Ascending aorta (tissue), 2 donors: ENCODE measurements around the gene INPP5B. TPM values are rescaled to one million over a fixed set of nuclear protein-coding genes. Genes with fewer than 3 reads are reported as not detected.

Experiments
- DNase-seq, 2 donors: peaks; one replicate each; pipeline ENCODE4 v3.0.0-alpha.2; 2019; ENCODE audit warnings: low spot score in 2 of 2
- H3K27ac ChIP-seq, 2 donors: fragments of 200-600 bp; sonication (generic); one replicate each; pipeline ENCODE4 v1.5.1; 2016 to 2017; ENCODE audit warnings: mild to moderate bottlenecking in 1 of 2
- H3K27me3 ChIP-seq: fragments of 200-600 bp; sonication (generic); one replicate; pipeline ENCODE4 v1.5.1; 2017
- H3K36me3 ChIP-seq, 2 donors: fragments of 200-600 bp; sonication (generic); one replicate each; pipeline ENCODE4 v1.5.1; 2016
- H3K4me1 ChIP-seq, 2 donors: fragments of 200-600 bp; sonication (generic); one replicate each; pipeline ENCODE4 v1.5.1; 2016 to 2017; ENCODE audit warnings: mild to moderate bottlenecking in 1 of 2
- H3K4me3 ChIP-seq, 2 donors: fragments of 200-600 bp; sonication (generic); one replicate each; pipeline ENCODE4 v1.5.1; 2016 to 2017; ENCODE audit warnings: mild to moderate bottlenecking in 1 of 2
- H3K9me3 ChIP-seq, 2 donors: fragments of 200-600 bp; sonication (generic); one replicate each; pipeline ENCODE4 v1.5.1; 2016
- CTCF ChIP-seq, 3 experiments: fragments of 200-600 bp in 2 of 3; fragments of 450-650 bp in 1 of 3; sonication (generic) in 2 of 3; IDR thresholded peaks; one replicate each; pipeline ENCODE4 v1.5.1; 2016 to 2019; ENCODE audit warnings: antibody characterized with exemption in 3 of 3, mild to moderate bottlenecking in 1 of 3, moderate library complexity in 1 of 3
- intact Hi-C: fragments of 100-400 bp; cut with DNase I; formaldehyde crosslinking; loops from one replicate; pipeline ENCODE4 v1.15.1; 2023
- total RNA-seq: library from RNA; depleted of rRNA; stranded (reverse); fragments of >200 nt; gene quantifications from one replicate; pipeline ENCODE4 v1.1.0, GENCODE V29; 2016

Gene INPP5B
- total RNA-seq, 1 donor from 2014 or later: 11.7 TPM

DNA sequence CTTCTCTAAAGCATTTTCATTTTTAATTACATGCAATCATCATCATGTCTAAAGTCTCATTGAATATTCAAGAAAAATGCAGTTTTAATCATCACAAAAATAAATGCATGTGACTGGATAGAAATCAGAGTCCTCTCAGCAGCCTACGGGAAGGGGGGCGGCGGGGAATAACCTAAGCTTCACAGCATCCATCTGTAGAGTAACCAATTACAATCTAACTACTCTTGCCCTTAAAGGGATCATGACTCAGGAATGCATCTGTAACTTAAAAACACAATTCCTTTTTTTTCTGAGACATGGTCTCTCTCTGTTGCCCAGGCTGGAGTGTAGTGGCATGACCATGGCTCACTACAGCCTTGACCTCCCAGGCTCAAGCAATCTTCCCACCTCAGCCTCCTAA is 110.1 kb downstream of the INPP5B start:
- Histone ChIP-seq H3K36me3 (peaks cover 57 to 81% of the 10 kb centered on the region in 2 donors), H3K27ac (no peak overlapping the region), H3K9me3 (no peaks in the 10 kb centered on the region), H3K4me3 (no peak overlapping the region), H3K27me3 (no peaks in the 10 kb centered on the region), H3K4me1 (no peaks in the 10 kb centered on the region)
- intact Hi-C loops: no loop called here
- no peak for DNase-seq
- TF ChIP-seq CTCF (IDR thresholded peaks at IDR 0.05): no peak

DNA sequence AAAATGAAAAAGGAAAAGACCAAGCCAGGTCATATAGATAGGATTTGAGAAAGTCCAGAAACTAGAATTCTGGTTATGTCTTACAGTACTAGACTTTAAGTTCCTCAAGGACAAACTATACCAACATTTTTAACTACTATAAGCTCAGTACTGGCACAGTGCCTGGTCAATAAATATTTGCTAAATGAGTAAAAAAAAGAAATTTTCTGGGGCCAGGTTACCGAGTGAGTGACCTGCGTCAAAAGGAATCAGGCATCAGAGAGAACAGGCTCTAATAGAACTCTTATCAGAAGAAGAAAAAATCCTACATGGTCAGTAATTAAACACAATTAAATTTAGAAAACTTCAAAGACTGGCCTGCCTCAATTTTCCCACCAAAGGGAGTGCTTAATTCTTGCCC is 115.0 kb downstream of the INPP5B start:
- TF ChIP-seq CTCF (IDR thresholded peaks at IDR 0.05): no peak
- Histone ChIP-seq H3K9me3 (no peaks in the 10 kb centered on the region), H3K27me3 (no peaks in the 10 kb centered on the region), H3K4me3 (no peak overlapping the region), H3K4me1 (no peaks in the 10 kb centered on the region), H3K36me3 (peaks cover 64 to 80% of the 10 kb centered on the region in 2 donors), H3K27ac (no peak overlapping the region)
- intact Hi-C loops: no loop called here
- no peak for DNase-seq

- intact Hi-C loops: no loop called here
Observed at GRCh38 chr1:37831109-37831508, 115.7 kb downstream of the INPP5B start.

GRCh38 chr1:37828410-37829074 is 118.3 kb downstream of the INPP5B start:
- Histone ChIP-seq H3K27ac (no peak overlapping the region), H3K9me3 (no peaks in the 10 kb centered on the region), H3K27me3 (no peaks in the 10 kb centered on the region), H3K4me1 (no peaks in the 10 kb centered on the region), H3K4me3 (no peak overlapping the region), H3K36me3 (peaks cover 55 to 59% of the 10 kb centered on the region in 2 donors)
- TF ChIP-seq CTCF (IDR thresholded peaks at IDR 0.05): no peak
- no peak for DNase-seq
- intact Hi-C loops: no loop called here

More at GRCh38 chr1:37831109-37831508, 115.7 kb downstream of the INPP5B start:
- Histone ChIP-seq H3K9me3 (no peaks in the 10 kb centered on the region), H3K4me1 (no peaks in the 10 kb centered on the region), H3K27ac (no peak overlapping the region), H3K36me3 (peaks cover 69 to 74% of the 10 kb centered on the region in 2 donors), H3K4me3 (no peak overlapping the region), H3K27me3 (no peaks in the 10 kb centered on the region)
- TF ChIP-seq CTCF (IDR thresholded peaks at IDR 0.05): no peak
- DNase-seq: no peak

DNA sequence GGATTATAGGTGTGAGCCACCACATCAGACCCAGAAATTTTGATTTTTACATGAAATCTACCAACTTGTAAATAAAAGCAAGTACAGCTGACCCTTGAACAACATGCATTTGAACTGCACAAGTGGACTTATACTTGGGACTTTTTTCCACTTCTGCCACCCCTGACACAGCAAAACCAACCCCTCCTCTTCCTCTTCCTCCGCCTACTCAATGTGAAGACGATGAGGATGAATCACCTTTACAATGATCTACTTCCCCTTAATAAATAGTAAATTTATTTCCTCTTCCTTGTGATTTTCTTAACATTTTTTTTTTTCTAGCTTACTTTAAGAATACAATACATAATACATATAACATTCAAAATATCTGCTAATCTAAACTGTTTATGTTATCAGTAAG is 121.3 kb downstream of the INPP5B start:
- Histone ChIP-seq H3K9me3 (no peaks in the 10 kb centered on the region), H3K36me3 (peaks cover 58 to 60% of the 10 kb centered on the region in 2 donors)

More for the DNA sequence above, 121.3 kb downstream of the INPP5B start:
- intact Hi-C loops: no loop called here
- no peak for TF ChIP-seq CTCF (IDR thresholded peaks at IDR 0.05)
- H3K4me1 ChIP-seq: no peaks in the 10 kb centered on the region
- H3K4me3 ChIP-seq: no peak overlapping the region
- no peak for DNase-seq
- H3K27me3 ChIP-seq: no peaks in the 10 kb centered on the region
- no peak overlapping the region for H3K27ac ChIP-seq
